ENCODE data around the gene BCOR.

DNA sequence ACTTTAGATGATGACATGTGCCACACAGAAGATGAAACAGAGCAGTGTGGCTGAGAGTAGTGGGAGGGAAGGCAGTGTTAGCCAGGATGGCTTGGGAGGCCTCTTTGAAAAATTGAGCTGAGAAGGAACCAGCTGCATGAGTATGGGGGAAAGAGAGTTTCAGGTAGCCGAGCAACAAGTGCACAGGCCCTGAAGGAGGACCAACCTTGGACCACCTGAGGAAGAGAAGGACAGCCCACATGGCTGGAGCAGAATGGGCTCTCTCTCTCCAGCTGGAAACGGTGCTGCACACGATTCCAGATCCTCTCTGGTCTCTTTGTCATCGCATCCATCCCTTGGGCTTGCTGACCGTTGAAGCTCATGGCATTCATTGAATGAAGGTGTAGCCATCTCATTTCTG, 23.9 kb upstream of the BCOR start:
- TF ChIP-seq TAF1 (IDR thresholded peaks at IDR 0.05; ENCODE audit: borderline replicate concordance, low read depth, low read length) = no peak
- no peak for TF ChIP-seq CTCF (IDR thresholded peaks at IDR 0.05)
- no peak for TF ChIP-seq POLR2AphosphoS5 (IDR thresholded peaks at IDR 0.05; ENCODE audit: low read depth, low read length)
- TF ChIP-seq SMC3 (IDR thresholded peaks at IDR 0.05; ENCODE audit: low read depth, low read length) = no peak
- no peak for TF ChIP-seq USF1 (IDR thresholded peaks at IDR 0.05; ENCODE audit: borderline replicate concordance, low read depth)
- TF ChIP-seq, protein P1, sequence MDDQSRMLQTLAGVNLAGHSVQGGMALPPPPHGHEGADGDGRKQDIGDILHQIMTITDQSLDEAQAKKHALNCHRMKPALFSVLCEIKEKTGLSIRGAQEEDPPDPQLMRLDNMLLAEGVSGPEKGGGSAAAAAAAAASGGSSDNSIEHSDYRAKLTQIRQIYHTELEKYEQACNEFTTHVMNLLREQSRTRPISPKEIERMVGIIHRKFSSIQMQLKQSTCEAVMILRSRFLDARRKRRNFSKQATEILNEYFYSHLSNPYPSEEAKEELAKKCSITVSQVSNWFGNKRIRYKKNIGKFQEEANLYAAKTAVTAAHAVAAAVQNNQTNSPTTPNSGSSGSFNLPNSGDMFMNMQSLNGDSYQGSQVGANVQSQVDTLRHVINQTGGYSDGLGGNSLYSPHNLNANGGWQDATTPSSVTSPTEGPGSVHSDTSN (IDR thresholded peaks at IDR 0.05) = no peak
